HG03159 (cell line): Measurements from ENCODE around the gene OSGIN1.
"Not testable (repeated sequence)": the region's sequence is repeated elsewhere in the genome, so short reads cannot be mapped to it uniquely, and the experiment has no call there.

Experiments
- ATAC-seq: cut with Tn5 transposase; IDR thresholded peaks from one replicate; pipeline ENCODE4 v1.9.1; 2021; ENCODE audit warnings: mild to moderate bottlenecking, moderate library complexity; ENCODE audit not compliant: unreplicated experiment

The OSGIN1 gene

GRCh38 chr16:83940630-83941378, 12.2 kb upstream of the OSGIN1 start:
- no peak for ATAC-seq

DNA sequence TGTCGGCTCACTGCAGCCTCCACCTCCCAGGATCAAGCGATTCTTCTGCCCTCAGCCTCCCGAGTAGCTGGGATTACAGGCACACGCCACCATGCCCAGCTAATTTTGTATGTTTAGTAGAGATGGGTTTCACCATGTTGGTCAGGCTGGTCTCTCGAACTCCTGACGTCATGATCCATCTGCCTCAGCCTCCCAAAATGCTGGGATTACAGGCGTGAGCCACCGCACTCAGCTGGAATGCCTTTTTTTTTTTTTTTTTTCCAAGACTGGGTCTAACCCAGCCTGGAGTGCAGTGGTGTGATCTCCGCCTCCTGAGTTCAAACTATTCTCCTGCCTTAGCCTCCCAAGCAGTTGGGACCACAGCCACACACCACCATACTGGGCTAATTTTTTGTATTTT, 11.5 kb upstream of the OSGIN1 start:
- not testable (repeated sequence) for ATAC-seq

DNA sequence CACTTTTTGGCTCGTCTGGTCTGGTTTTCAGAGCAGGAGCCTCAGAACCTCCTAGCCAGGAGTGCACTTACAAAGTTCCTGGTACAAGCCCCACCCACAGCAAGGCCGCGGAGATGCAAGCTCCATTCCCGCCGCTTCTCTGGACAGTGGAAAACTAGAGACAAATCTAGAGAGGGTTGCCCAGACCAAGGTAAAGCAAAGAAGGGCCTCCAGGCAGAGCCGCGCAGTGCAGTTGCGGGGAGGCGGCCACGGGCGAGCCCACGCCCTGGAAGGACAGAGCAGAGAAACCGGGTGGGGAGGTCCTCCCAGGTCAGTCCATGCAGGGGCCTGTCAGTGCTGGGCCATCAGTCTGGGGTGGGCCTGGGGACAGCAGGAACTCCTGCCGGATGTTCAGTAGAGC, 11.0 kb upstream of the OSGIN1 start:
- no peak for ATAC-seq

GRCh38 chr16:83942815-83943515, 10.1 kb upstream of the OSGIN1 start:
- no peak for ATAC-seq

- no peak for ATAC-seq
These were observed 9.5 kb upstream of the OSGIN1 start for GRCh38 chr16:83943516-83944050.

DNA sequence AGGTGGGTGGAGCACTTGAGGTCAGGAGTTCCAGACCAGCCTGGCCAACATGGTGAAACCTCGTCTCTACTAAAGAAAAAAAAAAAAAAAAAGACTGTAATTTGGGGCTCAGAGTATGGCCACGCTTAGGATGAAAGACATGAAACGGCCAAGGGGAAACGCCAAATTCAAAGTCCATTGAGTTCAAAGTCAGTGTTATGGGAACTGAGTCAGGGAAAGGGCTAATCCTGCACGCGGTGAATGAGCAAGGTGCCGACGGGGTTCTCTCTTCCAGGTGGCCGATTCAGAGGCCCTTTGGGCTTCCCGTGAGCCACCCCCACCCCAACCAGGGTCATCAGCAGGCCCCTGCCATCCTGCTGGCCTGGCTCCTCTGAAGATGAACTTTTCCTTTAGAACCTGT, 7.5 kb upstream of the OSGIN1 start:
- ATAC-seq: no peak

GRCh38 chr16:83946154-83946780, 6.8 kb upstream of the OSGIN1 start:
- ATAC-seq: no peak

GRCh38 chr16:83946781-83947566, 6.1 kb upstream of the OSGIN1 start:
- ATAC-seq: no peak

DNA sequence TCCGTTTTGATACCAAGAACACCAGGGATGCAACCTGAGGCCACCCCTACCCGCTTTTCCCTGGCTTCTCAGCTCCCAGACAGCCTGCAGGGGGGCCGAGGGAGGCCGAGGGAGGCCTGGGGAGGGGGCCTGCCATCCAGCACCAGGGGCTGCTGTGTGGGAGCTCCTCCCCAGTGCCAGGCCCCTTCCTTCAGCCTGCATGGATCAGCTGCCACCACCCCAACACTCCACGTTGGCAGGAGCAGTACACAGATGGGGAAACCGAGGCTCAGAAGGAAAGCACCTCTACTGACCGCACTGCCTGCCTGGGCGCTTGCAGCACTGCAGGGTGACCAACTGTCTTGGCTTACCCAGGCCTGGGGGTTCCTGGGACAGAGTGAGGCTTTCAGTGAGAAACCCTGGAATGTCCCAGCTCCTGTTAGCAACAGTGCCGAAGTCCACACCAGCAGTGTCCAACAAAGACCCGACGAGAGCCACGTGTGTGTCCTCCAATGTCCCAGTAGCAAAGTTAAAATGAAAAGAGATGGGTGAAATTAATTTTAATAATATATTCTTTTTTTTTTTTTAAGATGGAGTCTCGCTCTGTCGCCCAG, 5.3 kb upstream of the OSGIN1 start:
- no peak for ATAC-seq

GRCh38 chr16:83948914-83949723, 3.9 kb upstream of the OSGIN1 start:
- no peak for ATAC-seq

DNA sequence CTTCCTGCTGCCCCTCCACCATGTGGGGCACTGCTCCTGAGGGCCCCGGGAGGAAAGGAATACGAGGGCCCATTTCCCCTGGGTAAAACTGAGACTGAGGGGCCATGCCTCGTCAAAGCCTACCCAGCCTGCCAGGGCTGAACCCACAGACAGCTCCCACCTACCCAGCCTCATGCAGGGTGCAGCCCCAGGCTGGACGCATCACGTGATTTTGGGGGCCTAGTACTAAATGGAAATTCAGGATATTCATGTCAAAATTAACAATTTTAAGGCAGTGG, 3.4 kb upstream of the OSGIN1 start:
- ATAC-seq: no peak

GRCh38 chr16:83950862-83951399, 2.1 kb upstream of the OSGIN1 start:
- ATAC-seq: not testable (repeated sequence)

DNA sequence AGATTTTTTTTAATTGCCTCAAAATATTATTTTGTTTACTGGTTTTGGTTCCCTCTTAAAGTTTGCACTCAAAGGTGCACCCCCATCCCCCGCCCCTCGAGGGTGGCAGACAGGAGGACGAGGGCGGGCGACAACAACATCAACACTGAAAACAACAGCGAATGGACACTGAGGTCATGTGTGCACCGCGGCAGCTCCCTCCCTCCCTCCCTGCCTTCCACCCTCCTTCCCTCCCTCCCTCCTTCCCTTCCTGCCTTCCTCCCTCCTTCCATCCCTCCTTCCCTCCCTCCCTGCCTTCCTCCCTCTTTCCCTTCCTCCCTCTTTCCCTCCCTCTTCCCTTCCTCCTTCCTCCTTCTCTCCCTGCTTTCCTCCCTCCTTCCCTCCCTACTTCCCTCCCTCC, 1.5 kb upstream of the OSGIN1 start:
- ATAC-seq: no peak

DNA sequence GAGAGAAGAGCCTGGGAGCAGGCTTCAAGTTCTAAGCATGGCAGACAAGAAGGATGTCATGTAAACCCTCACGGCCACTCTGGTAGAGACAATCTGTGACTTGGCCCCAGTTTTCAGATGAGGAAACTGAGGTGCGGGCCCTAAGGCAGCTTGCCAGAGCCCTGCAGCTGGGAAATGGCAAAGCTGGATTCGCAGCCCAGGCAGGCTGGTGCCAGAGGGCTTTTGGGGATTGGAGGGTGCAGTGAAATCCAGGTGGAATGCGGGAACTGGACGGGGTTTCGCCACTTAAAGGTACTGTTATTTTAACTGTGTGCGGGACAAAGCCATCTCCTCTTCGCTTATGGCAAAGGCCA, 477 bp upstream of the OSGIN1 start:
- ATAC-seq: no peak

- ATAC-seq: no peak
These were observed 946 bp downstream of the OSGIN1 start for GRCh38 chr16:83953796-83954576.

GRCh38 chr16:83954577-83955016, 1.6 kb downstream of the OSGIN1 start:
- ATAC-seq: no peak

DNA sequence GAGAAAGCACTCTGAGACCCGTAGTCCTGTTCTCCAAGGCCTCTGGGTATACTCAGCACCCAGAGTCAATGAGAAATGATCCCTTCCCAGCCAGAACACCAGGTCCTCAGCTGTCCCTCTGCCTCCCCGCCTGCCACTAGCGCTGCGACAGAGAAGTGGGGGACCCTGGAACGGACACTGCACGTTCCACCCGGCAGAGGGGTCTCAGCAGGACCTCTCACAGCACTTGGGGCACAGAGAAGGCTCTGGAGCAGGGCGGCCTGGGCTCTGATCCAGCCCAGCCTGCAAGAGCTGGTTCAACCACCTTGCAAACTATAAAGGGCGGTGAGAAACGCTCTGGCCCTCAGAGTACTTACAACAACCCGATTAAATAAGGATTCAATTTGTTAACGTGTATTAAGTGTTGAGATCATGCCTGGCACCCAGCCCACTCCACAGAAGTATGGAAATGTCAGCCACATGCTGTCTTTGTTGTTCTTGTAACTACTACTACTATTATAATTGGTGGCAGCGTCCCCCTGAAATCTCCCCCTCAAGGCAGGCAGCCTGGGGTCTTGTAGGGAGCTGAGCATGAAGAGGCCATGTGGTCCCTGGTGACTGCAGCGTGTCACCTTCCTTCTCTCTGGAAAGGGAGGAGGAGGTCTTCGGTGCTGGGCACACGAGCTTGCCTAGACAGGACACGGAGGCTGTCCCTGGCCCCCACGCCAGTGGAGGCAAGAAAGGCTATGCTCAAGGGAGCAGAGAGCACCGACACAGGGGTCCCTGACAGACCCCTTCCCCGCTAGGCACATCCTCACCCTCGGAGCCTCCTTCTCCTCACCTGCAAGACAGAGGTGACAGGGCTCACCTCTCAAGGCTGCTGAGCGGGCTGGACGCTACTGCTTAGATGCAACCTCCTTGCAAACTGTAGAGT, 2.4 kb downstream of the OSGIN1 start:
- no peak for ATAC-seq
